ENCODE results near the gene ZNF655.

DNA sequence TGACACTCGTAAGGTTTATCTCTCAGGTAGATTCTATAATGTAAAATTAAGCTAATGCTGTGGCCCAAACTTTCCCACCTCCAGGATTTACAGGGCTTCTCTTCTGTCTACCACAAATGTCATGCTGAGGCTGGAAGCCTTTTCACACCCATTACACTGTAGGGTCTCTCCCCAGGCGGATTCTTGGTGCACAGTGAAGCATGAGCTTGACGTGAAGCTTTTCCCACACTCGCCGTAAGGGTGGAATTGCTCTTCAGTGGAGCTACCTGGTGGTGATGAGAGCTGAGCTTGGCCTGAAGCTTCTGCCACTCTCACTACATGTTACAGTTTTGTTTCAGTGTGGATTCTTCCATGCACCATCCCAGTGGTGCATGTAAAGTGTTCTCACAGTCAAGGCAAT, 17.9 kb upstream of the ZNF655 start:
- TF ChIP-seq, protein P1, sequence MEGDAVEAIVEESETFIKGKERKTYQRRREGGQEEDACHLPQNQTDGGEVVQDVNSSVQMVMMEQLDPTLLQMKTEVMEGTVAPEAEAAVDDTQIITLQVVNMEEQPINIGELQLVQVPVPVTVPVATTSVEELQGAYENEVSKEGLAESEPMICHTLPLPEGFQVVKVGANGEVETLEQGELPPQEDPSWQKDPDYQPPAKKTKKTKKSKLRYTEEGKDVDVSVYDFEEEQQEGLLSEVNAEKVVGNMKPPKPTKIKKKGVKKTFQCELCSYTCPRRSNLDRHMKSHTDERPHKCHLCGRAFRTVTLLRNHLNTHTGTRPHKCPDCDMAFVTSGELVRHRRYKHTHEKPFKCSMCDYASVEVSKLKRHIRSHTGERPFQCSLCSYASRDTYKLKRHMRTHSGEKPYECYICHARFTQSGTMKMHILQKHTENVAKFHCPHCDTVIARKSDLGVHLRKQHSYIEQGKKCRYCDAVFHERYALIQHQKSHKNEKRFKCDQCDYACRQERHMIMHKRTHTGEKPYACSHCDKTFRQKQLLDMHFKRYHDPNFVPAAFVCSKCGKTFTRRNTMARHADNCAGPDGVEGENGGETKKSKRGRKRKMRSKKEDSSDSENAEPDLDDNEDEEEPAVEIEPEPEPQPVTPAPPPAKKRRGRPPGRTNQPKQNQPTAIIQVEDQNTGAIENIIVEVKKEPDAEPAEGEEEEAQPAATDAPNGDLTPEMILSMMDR (optimal IDR thresholded peaks at IDR 0.05 in 1 of 3, IDR thresholded peaks at IDR 0.05 in 1 of 3, conservative IDR thresholded peaks at IDR 0.05 in 1 of 3; ENCODE audit: extremely low read depth in 1 of 3, insufficient read depth in 2 of 3, low read length in 3 of 3), result no peak
- TF ChIP-seq EZH2 (IDR thresholded peaks at IDR 0.05; ENCODE audit: low read length), result no peak
